Activated gamma-delta T cell (primary cell): ENCODE data around the gene BCAM.
"Not testable (repeated sequence)": the region's sequence is repeated elsewhere in the genome, so short reads cannot be mapped to it uniquely, and the experiment has no call there.

Source experiments
- DNase-seq: peaks from one replicate; lab custom pipeline; 2025; lab: John Stamatoyannopoulos, UW

Gene BCAM

GRCh38 chr19:44817725-44818465 is 9.0 kb downstream of the BCAM start:
- DNase-seq: no peak

- no peak for DNase-seq
Observed at GRCh38 chr19:44818466-44819031, 9.6 kb downstream of the BCAM start.

- DNase-seq: no peak
Observed at GRCh38 chr19:44819246-44819832, 10.4 kb downstream of the BCAM start.

GRCh38 chr19:44820648-44821609 is 12.0 kb downstream of the BCAM start:
- DNase-seq: no peak

- no peak for DNase-seq
Observed at GRCh38 chr19:44822177-44822576, 13.3 kb downstream of the BCAM start.

- no peak for DNase-seq
Observed at GRCh38 chr19:44822670-44823372, 13.9 kb downstream of the BCAM start.

- DNase-seq: no peak
Observed at GRCh38 chr19:44823373-44823698, 14.4 kb downstream of the BCAM start.

GRCh38 chr19:44824761-44825160 is 15.9 kb downstream of the BCAM start:
- no peak for DNase-seq

GRCh38 chr19:44832875-44833274 is 24.0 kb downstream of the BCAM start:
- DNase-seq: not testable (repeated sequence)

GRCh38 chr19:44834399-44834798 is 25.5 kb downstream of the BCAM start:
- not testable (repeated sequence) for DNase-seq

- no peak for DNase-seq
Observed at GRCh38 chr19:44839276-44839675, 30.4 kb downstream of the BCAM start.

GRCh38 chr19:44840811-44841210 is 31.9 kb downstream of the BCAM start:
- no peak for DNase-seq

- no peak for DNase-seq
Observed at GRCh38 chr19:44841231-44841630, 32.3 kb downstream of the BCAM start.

GRCh38 chr19:44845286-44845611 is 36.3 kb downstream of the BCAM start:
- DNase-seq: no peak

- DNase-seq: peak; percentile 53
Observed at GRCh38 chr19:44845612-44846454, 36.9 kb downstream of the BCAM start, which contains the start of gene NECTIN2. Gene NECTIN2 (plus strand): TSS chr19:44846297. CDS start chr19:44846526, 229 bp downstream.

GRCh38 chr19:44846455-44847143 is 37.7 kb downstream of the BCAM start:
- no peak for DNase-seq

- DNase-seq: no peak
Observed at GRCh38 chr19:44847144-44848035, 38.5 kb downstream of the BCAM start.

GRCh38 chr19:44848036-44848811 is 39.3 kb downstream of the BCAM start:
- no peak for DNase-seq
